RWPE2 (cell line): ENCODE measurements around the gene SMCO2.

Experiments
- ATAC-seq: fragments of 200-7000 bp; cut with Tn5 transposase; 3 replicates; pipeline ENCODE4 v1.9.1; 2021; ENCODE audit warnings: low read depth
- DNase-seq: peaks from one replicate; pipeline ENCODE4 v3.0.0-alpha.2; 2020; ENCODE audit warnings: low spot score
- H3K27ac ChIP-seq: fragments of 450-650 bp; 2 replicates; pipeline ENCODE4 v1.5.1; 2017; ENCODE audit warnings: mild to moderate bottlenecking; ENCODE audit not compliant: poor library complexity, severe bottlenecking
- H3K27me3 ChIP-seq: fragments of 250-450 bp; sonication (Bioruptor Pico); 2 replicates; pipeline ENCODE4 v1.5.1; 2021; ENCODE audit warnings: mild to moderate bottlenecking, moderate library complexity; ENCODE audit not compliant: insufficient read depth, poor library complexity, severe bottlenecking
- H3K36me3 ChIP-seq: fragments of 250-450 bp; sonication (Bioruptor Pico); 2 replicates; pipeline ENCODE4 v1.5.1; 2020; ENCODE audit warnings: low read depth, mild to moderate bottlenecking, moderate library complexity
- H3K4me1 ChIP-seq: fragments of 250-450 bp; sonication (Bioruptor Pico); 2 replicates; pipeline ENCODE4 v1.5.1; 2021; ENCODE audit warnings: mild to moderate bottlenecking, moderate library complexity; ENCODE audit not compliant: insufficient read depth, poor library complexity, severe bottlenecking
- H3K4me3 ChIP-seq: fragments of 250-450 bp; sonication (Bioruptor Pico); 2 replicates; pipeline ENCODE4 v1.5.1; 2021; ENCODE audit warnings: mild to moderate bottlenecking, moderate library complexity; ENCODE audit not compliant: severe bottlenecking
- H3K9me3 ChIP-seq: fragments of 250-450 bp; sonication (Bioruptor Pico); 2 replicates; pipeline ENCODE4 v1.5.1; 2021; ENCODE audit warnings: mild to moderate bottlenecking, moderate library complexity; ENCODE audit not compliant: severe bottlenecking
- CTCF ChIP-seq: fragments of 450-650 bp; IDR thresholded peaks from one replicate; pipeline ENCODE4 v1.5.1; 2017; ENCODE audit warnings: mild to moderate bottlenecking, moderate library complexity; ENCODE audit not compliant: poor library complexity, severe bottlenecking

The SMCO2 gene

GRCh38 chr12:27478949-27479348, 32.4 kb downstream of the SMCO2 start:
- H3K9me3 ChIP-seq, result no peaks in the 10 kb centered on the region
- H3K4me1 ChIP-seq, result no peaks in the 10 kb centered on the region
- H3K36me3 ChIP-seq, result no peaks in the 10 kb centered on the region
- no peak overlapping the region for H3K4me3 ChIP-seq
- DNase-seq (no peak), ATAC-seq (no peak)
- H3K27me3 ChIP-seq, result no peaks in the 10 kb centered on the region
- TF ChIP-seq CTCF, result no peak
- H3K27ac ChIP-seq, result no peak overlapping the region

DNA sequence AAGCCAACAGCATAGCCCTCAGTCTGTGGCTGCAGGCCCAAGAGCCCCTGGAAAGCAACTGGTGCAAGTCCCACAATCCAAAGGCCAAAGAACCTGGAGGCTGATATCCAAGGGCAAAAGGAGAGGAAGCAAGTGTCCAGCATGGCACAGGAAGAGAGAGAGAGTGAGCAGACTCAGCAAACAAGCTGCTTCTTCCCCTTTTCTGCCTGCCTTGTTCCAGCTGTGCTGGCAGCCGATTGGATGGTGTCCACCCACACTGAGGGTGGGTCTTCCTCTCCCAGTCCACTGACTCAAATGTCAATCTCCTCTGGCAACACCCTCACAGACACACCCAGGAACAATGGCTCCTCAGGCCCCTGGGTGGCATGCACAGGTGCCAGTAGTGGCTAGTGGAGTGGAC, 33.5 kb downstream of the SMCO2 start:
- DNase-seq (no peak), ATAC-seq (no peak)
- H3K27ac ChIP-seq, result no peak overlapping the region
- no peaks in the 10 kb centered on the region for H3K4me1 ChIP-seq
- no peak for TF ChIP-seq CTCF
- no peaks in the 10 kb centered on the region for H3K9me3 ChIP-seq
- no peaks in the 10 kb centered on the region for H3K36me3 ChIP-seq
- no peak overlapping the region for H3K4me3 ChIP-seq
- H3K27me3 ChIP-seq, result no peaks in the 10 kb centered on the region

- no peak for TF ChIP-seq CTCF
- ATAC-seq, result no peak
- no peak overlapping the region for H3K4me3 ChIP-seq
- DNase-seq, result no peak
- H3K27me3 ChIP-seq, result no peaks in the 10 kb centered on the region
- no peaks in the 10 kb centered on the region for H3K36me3 ChIP-seq
- H3K9me3 ChIP-seq, result no peaks in the 10 kb centered on the region
- H3K4me1 ChIP-seq, result no peaks in the 10 kb centered on the region
- no peak overlapping the region for H3K27ac ChIP-seq
Measured at GRCh38 chr12:27486961-27487360, 40.4 kb downstream of the SMCO2 start.

- Histone ChIP-seq H3K9me3 (no peaks in the 10 kb centered on the region), H3K27ac (no peak overlapping the region), H3K36me3 (no peaks in the 10 kb centered on the region), H3K27me3 (no peaks in the 10 kb centered on the region), H3K4me3 (no peak overlapping the region), H3K4me1 (no peaks in the 10 kb centered on the region)
- ATAC-seq (no peak), DNase-seq (no peak)
- no peak for TF ChIP-seq CTCF
Measured at GRCh38 chr12:27488479-27488878, 41.9 kb downstream of the SMCO2 start.

DNA sequence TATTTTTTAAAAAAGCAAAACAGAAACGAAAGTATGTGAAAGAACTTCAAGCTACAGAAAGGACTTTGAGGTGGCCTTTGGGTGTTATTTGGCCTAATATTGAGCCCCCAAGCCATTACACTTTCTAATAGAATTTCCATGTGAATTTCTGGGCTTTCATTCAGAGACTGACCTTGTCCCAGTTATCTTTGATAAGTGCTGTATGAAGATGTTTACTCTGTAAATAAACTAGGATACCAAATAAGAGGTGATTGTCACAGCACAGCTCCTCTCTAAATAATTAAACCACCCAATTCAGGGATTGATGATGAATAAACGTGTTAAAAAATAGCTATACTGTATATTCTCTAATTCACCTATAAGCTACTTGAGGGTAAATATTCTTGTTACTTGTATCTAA, 44.7 kb downstream of the SMCO2 start:
- no peaks in the 10 kb centered on the region for H3K36me3 ChIP-seq
- ATAC-seq, result no peak

More for the DNA sequence above, 44.7 kb downstream of the SMCO2 start:
- no peak for TF ChIP-seq CTCF
- Histone ChIP-seq H3K27ac (no peak overlapping the region), H3K9me3 (no peaks in the 10 kb centered on the region), H3K4me1 (no peaks in the 10 kb centered on the region), H3K4me3 (no peak overlapping the region), H3K27me3 (no peaks in the 10 kb centered on the region)
- no peak for DNase-seq
